PFSK-1 (cell line): ENCODE data around the gene AUTS2.

ENCODE experiments used
- REST ChIP-seq, 2 experiments: IDR thresholded peaks; 2 replicates each; pipeline versions ENCODE4 v1.6.1 to v1.8.0; 2011 to 2012; ENCODE audit warnings: low read depth in 2 of 2, low read length in 2 of 2, control low read depth in 1 of 2, inconsistent platforms in 1 of 2, mild to moderate bottlenecking in 1 of 2, moderate library complexity in 1 of 2; ENCODE audit not compliant: insufficient read depth in 1 of 2
- SIN3A ChIP-seq: IDR thresholded peaks from 2 replicates; pipeline ENCODE4 v1.6.1; 2012; ENCODE audit warnings: mild to moderate bottlenecking, low read length, moderate library complexity, borderline replicate concordance; ENCODE audit not compliant: insufficient read depth
- TAF1 ChIP-seq: IDR thresholded peaks from 2 replicates; pipeline ENCODE4 v1.6.1; 2012; ENCODE audit warnings: low read length, control low read depth, borderline replicate concordance; ENCODE audit not compliant: insufficient read depth

GRCh38 chr7:69613846-69614245 lies 15.6 kb downstream of the AUTS2 start:
- TF ChIP-seq REST (IDR thresholded peaks at IDR 0.05; ENCODE audit: insufficient read depth in 1 of 2, low read depth in 2 of 2, low read length in 2 of 2) (no peak), SIN3A (no peak), TAF1 (no peak)
